Umbilical cord (tissue), 2 donors: ENCODE data around the gene TAS2R9. TPM values are rescaled to one million over a fixed set of nuclear protein-coding genes. Genes with fewer than 3 reads are reported as not detected.
"Not testable (repeated sequence)": the region's sequence is repeated elsewhere in the genome, so short reads cannot be mapped to it uniquely, and the experiment has no call there.

Source experiments
- DNase-seq: peaks from one replicate; pipeline ENCODE4 v3.0.0-alpha.2; 2015; ENCODE audit warnings: low spot score
- total RNA-seq: library from RNA; depleted of rRNA; stranded (reverse); fragments of >200 nt; gene quantifications from one replicate; pipeline ENCODE4 v1.2.3, GENCODE V29; 2014; ENCODE audit warnings: low replicate concordance; ENCODE audit not compliant: insufficient read depth

TAS2R9 gene, protein sequence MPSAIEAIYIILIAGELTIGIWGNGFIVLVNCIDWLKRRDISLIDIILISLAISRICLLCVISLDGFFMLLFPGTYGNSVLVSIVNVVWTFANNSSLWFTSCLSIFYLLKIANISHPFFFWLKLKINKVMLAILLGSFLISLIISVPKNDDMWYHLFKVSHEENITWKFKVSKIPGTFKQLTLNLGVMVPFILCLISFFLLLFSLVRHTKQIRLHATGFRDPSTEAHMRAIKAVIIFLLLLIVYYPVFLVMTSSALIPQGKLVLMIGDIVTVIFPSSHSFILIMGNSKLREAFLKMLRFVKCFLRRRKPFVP
- 1.7 TPM for total RNA-seq

GRCh38 chr12:10810068-10810467 lies at the start of gene TAS2R9:
TSS of gene TAS2R9 (minus strand) at chr12:10810168. CDS start at chr12:10810075, 93 bp downstream.
- DNase-seq, result no peak

- no peak for DNase-seq
These were observed 45.8 kb upstream of the TAS2R9 start for GRCh38 chr12:10855807-10856206.

GRCh38 chr12:10853776-10854175 lies 43.8 kb upstream of the TAS2R9 start:
- DNase-seq, result no peak

DNA sequence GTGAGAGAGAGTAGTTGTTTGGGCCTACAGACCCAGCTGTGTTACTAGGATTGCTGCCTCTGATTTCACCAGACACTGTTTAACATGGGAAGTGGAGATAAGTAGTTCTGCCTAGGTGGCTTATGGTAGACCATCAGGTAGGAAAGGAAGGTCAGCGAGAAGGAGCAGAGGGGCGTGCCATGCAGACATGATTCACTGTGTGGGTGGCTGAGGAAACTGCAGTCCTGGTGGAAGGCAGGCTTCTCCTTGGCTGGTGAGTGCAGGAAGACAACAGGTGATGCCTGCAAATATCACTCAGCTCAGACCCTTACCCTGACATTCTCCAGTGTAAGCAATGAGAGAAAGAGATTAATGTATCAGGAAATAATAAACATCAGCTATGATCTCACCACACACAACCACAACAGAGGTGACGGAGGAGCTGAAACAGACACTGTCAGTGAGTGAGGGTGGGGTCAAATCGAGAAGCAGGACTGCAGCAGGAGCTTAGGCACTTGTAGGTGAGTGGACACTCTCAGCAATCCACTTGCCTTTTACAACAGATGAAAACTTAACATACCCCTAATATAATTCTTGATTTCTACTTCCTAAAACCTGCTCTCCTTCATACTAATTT lies 41.4 kb upstream of the TAS2R9 start:
- DNase-seq, result no peak

GRCh38 chr12:10849425-10849878 lies 39.5 kb upstream of the TAS2R9 start, which contains the start of gene PRR4:
TSS of gene PRR4 (minus strand) at chr12:10849475. CDS start at chr12:10849437, 38 bp downstream.
- no peak for DNase-seq

DNA sequence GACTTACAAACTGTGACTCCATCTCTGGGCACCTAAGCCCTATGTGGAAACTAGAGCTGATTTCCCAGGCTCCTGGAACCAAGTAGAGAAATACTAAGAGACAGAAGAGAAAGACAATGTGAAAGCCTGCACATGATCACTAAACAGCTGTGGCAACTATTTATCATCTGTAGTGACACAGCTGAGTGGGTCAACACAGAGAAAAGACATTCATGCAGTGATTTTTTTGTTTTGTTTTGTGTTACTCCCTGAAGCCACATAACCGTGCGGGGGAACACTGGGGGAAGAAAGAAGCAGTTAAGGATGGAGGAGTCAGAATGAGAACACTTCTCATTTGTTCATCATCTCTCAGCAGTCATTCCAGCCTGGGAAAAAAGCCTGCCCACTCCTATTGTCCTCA lies 37.8 kb upstream of the TAS2R9 start:
- no peak for DNase-seq

- no peak for DNase-seq
These were observed 32.9 kb upstream of the TAS2R9 start for GRCh38 chr12:10842862-10843261.

- no peak for DNase-seq
These were observed 28.5 kb upstream of the TAS2R9 start for GRCh38 chr12:10838461-10838860.

GRCh38 chr12:10829994-10830393 lies 20.0 kb upstream of the TAS2R9 start:
- DNase-seq, result no peak

DNA sequence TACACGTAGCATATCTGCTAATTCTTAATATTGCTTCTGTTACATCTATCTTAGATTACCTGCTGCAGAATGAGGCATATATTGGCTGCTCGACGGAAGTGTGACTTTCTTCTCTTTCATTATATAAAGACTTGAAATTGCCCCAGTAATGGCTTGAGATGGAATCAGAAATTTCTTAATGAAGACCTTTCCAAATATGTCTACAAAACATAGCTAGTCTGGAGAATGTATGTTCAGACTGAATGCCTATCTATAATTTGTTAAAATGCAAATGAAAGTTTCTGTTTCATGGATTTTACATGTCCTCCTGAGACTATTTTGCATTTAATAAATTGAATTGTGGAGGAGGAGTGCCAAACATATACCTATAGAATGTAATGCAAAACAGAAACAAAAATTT lies 16.3 kb upstream of the TAS2R9 start, which contains the start of gene TAS2R10:
Gene TAS2R10, minus strand, starts transcription at position 101 of the 400 bp plus-strand sequence. Its CDS starts 89 bp downstream, at position 12.
- no peak for DNase-seq

DNA sequence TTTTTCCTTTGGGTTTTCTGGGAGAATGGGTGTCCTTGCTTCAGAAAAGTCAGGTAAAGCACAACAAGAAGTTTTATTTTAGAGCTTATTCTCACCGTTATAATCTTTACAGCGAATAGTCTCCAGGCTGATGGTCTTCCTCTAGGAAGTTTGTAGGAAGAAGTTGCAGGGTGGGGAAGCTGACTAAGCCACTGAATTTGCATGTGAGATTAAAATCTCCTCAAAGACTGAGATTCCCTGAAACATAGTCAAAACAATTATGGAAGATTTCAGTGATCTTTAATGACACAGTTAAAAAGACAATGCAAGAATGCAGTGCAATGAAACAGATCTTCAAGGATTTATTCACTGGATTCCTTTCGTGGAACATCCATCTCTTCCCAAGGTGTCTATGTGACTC lies 15.0 kb upstream of the TAS2R9 start:
- no peak for DNase-seq

- no peak for DNase-seq
These were observed 2.0 kb upstream of the TAS2R9 start for GRCh38 chr12:10811883-10812536.

GRCh38 chr12:10807186-10807585 lies 2.8 kb downstream of the TAS2R9 start, which contains the start of gene TAS2R8:
TSS of gene TAS2R8 (minus strand) at chr12:10807286. CDS start at chr12:10806980, 306 bp downstream.
- DNase-seq, result no peak

- DNase-seq, result no peak
These were observed 7.4 kb downstream of the TAS2R9 start, which contains the start of gene TAS2R7 for GRCh38 chr12:10802587-10802986. TSS of gene TAS2R7 (minus strand) at chr12:10802627. CDS start at chr12:10802570, 57 bp downstream.

DNA sequence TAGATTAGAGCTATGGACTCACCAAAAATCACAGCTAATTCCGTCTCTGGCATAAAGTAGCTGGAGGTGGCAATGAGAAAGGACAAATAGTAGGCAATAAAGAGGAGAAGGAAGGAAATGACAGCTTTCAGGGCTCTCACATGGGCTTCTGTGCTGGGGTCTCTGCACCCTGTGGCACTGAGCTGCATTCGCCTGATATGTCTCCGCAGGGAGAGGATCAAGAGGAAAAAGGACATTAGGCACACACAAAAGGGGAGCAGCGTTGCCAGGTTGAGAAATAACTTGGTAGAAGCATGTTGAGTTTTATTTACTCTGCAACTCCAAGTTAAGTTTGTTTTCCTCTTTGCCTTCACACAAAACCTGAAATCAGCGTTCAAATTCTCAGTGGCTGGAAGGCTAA lies 8.2 kb downstream of the TAS2R9 start:
- DNase-seq, result no peak

DNA sequence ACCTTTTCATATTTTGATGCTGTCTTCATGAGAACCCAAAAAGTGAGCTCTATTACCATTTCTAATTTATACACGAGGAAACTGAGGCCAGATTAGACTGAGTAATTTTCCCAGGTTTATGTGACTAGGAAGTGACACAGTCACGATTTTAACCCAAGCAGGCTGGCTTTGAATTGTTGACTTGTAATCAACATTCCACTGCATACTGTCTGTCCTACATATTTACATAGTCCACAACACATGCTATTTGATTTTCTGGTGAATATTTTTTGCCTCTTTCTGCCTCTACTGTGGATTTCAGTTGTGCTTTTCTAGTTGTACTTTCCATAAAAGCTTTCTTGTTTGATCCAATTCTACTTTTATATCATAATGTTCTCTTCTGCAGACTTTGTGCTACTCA lies 15.7 kb downstream of the TAS2R9 start:
- DNase-seq, result no peak

- not testable (repeated sequence) for DNase-seq
These were observed 18.2 kb downstream of the TAS2R9 start for GRCh38 chr12:10791769-10792168.

GRCh38 chr12:10783252-10783651 lies 26.7 kb downstream of the TAS2R9 start:
- DNase-seq, result no peak

GRCh38 chr12:10779103-10779502 lies 30.9 kb downstream of the TAS2R9 start:
- DNase-seq, result no peak

GRCh38 chr12:10771132-10771733 lies 38.7 kb downstream of the TAS2R9 start:
- DNase-seq, result peak; percentile 38

DNA sequence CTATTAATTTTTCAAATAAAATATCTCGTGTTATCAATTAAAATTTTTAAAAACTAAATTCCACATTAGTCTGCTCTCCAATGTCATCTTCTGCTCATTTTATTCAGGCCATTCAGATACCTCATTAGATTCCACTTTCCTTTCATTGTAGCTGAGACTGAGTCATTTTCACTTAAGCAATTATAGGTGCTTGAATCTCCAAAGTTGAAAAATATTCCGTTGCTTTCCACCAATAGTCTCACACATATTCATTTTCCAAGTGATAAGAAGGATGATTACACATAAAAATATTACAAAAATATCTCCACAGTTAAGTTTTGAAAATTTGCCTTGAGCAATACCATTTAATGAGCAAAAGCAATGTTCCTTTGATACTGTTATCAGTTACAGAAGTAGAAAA lies 50.3 kb downstream of the TAS2R9 start:
- DNase-seq, result no peak
